Activated B cell treated with CpG ODN at 0.5 μM for 24 hours (primary cell): ENCODE data around the gene PLEKHA1. TPM values are rescaled to one million over a fixed set of nuclear protein-coding genes. Genes with fewer than 3 reads are reported as not detected.

Experiments used
- ATAC-seq: fragments of 200-7000 bp; cut with Tn5 transposase; one replicate; pipeline ENCODE4 v1.10.0; 2021; ENCODE audit warnings: low read depth, mild to moderate bottlenecking, moderate library complexity
- CTCF ChIA-PET: fragments of 350-600 bp; sonication (Branson Sonifier 250); formaldehyde crosslinking; loops from one replicate; lab custom pipeline; 2021; ENCODE audit warnings: antibody characterized with exemption; lab: Charles Lee
- POLR2A ChIA-PET: fragments of 350-600 bp; sonication (Branson Sonifier 250); formaldehyde crosslinking; loops from one replicate; lab custom pipeline; 2021; ENCODE audit warnings: antibody characterized with exemption; lab: Charles Lee
- DNase-seq: peaks from one replicate; pipeline ENCODE4 v3.0.0; 2022
- H3K27ac Mint-ChIP-seq: one replicate; pipeline ENCODE4 v1.8.0; 2020; ENCODE audit warnings: mixed read lengths
- H3K27me3 Mint-ChIP-seq: one replicate; pipeline ENCODE4 v1.8.0; 2021; ENCODE audit warnings: mixed read lengths
- H3K36me3 Mint-ChIP-seq: one replicate; pipeline ENCODE4 v1.8.0; 2021; ENCODE audit warnings: low read depth, mixed read lengths
- H3K4me1 Mint-ChIP-seq: one replicate; pipeline ENCODE4 v1.8.0; 2021; ENCODE audit warnings: mixed read lengths
- H3K4me3 Mint-ChIP-seq: one replicate; pipeline ENCODE4 v1.8.0; 2020; ENCODE audit warnings: mild to moderate bottlenecking, mixed read lengths
- H3K9me3 Mint-ChIP-seq: one replicate; pipeline ENCODE4 v1.8.0; 2020; ENCODE audit warnings: mixed read lengths
- intact Hi-C: fragments of 100-400 bp; cut with micrococcal nuclease; formaldehyde crosslinking; loops from one replicate; pipeline ENCODE4 v1.15.1; 2024
- total RNA-seq: library from RNA; stranded (reverse); gene quantifications from 2 replicates; pipeline ENCODE4 v1.2.3, GENCODE V29; 2022
- TF ChIP-seq, protein P1 (sequence below): fragments of 200-600 bp; IDR thresholded peaks from one replicate; pipeline ENCODE4 v1.8.0; 2022; ENCODE audit warnings: antibody characterized with exemption, mild to moderate bottlenecking

Gene PLEKHA1
- total RNA-seq, 1 donor from 2014 or later, result 12.8 TPM

DNA sequence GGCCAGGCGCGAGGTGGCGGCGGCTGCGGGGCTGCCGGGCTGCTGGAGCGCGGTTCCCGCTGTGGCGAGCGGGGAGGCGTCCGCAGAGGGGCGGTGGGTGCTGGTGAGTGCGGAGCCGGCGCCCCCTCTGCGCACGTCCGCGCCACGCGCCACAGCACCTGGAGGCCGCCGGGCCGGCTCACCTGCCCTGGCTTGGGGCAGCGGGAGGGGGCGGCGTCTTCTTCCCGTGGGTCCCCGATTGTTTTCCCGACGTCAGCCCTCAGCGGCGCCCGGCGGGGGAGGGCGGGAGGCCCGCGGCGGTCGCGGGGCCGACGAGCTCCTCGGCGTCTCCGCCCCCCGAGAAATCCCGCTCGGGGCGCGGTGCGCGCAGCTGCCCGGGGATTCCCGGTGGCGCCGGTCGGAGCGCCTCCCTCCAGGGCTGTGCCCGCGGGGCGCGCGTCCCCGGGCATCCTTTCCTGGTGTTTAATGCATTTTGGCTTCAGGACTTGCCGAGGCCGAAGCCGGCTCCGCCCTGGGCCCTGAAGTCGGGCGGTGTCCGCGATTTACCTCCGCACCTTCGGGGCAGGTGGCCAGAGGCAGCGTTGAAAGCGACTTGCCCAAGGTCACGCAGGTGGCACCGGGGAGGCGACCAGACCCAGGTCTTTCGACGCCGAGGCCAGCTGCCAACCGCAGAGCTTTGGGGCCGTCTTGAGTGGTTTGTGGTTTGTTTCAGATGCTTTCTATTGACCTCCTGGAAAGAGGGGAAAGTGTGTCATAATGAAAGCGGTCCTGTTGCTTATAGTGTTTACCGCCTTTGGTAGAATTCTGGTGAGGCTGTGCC is 561 bp downstream of the PLEKHA1 start:
- Mint-ChIP-seq H3K9me3 (peaks cover 2% of the 10 kb centered on the region), H3K27ac (peak overlapping the region; percentile 95), H3K27me3 (peaks cover 19% of the 10 kb centered on the region), H3K36me3 (peaks cover 8% of the 10 kb centered on the region), H3K4me1 (peaks cover 35% of the 10 kb centered on the region), H3K4me3 (peak overlapping the region; percentile 93)
- peak; percentile 78 for DNase-seq
- ChIA-PET CTCF (interaction anchor here (1.0 to 1.8 kb wide), 4 partner anchors 20 to 61 kb away, joined by 3 read pairs; no protein-coding TSS in a partner anchor), POLR2A (interaction anchor here (0.6 to 1.9 kb wide), 10 partner anchors 12 to 779 kb away, joined by 3 to 8 read pairs (median 3); partner anchors contain the start of genes ATE1, BUB3 and C10orf88)
- ATAC-seq, result peak; percentile 41
- TF ChIP-seq, protein P1, sequence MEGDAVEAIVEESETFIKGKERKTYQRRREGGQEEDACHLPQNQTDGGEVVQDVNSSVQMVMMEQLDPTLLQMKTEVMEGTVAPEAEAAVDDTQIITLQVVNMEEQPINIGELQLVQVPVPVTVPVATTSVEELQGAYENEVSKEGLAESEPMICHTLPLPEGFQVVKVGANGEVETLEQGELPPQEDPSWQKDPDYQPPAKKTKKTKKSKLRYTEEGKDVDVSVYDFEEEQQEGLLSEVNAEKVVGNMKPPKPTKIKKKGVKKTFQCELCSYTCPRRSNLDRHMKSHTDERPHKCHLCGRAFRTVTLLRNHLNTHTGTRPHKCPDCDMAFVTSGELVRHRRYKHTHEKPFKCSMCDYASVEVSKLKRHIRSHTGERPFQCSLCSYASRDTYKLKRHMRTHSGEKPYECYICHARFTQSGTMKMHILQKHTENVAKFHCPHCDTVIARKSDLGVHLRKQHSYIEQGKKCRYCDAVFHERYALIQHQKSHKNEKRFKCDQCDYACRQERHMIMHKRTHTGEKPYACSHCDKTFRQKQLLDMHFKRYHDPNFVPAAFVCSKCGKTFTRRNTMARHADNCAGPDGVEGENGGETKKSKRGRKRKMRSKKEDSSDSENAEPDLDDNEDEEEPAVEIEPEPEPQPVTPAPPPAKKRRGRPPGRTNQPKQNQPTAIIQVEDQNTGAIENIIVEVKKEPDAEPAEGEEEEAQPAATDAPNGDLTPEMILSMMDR, result no peak
- intact Hi-C loops, result loop anchor here (1.0 to 10.0 kb wide), 14 partner anchors 16 to 1520 kb away; partner anchors contain the start of genes ATE1, BUB3, FAM24B and IKZF5

DNA sequence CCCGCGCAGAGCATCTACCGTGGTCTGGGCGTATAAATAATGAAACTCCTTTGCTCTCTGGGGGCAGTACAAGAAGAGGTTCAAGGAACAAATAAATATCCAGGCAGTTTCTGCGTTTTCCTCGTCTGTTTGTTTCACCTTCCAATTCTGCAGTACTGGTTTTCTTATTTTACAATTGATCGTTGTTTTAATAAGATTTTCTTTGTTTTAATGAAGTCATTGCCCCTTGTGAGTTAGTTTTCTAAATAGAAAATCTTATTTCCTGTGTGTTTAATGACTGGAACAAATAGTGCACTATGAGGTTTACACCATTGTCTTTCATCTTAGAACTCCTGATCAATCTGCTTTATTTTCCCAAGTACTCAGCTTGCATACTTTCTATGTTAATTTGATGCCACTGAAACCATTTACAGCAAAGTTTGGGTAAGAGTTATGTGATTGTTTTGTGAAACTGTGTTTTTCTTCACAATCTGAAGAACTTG is 1.2 kb downstream of the PLEKHA1 start:
- Mint-ChIP-seq H3K4me3 (peak overlapping the region; percentile 93), H3K27me3 (peaks cover 13% of the 10 kb centered on the region), H3K27ac (peak overlapping the region; percentile 95), H3K4me1 (peaks cover 37% of the 10 kb centered on the region), H3K9me3 (peaks cover 2% of the 10 kb centered on the region), H3K36me3 (peaks cover 14% of the 10 kb centered on the region)
- CTCF ChIA-PET, result interaction anchor here (1.2 to 1.8 kb wide), 2 partner anchors 33 to 59 kb away, joined by 3 read pairs; no protein-coding TSS in a partner anchor
- no peak for ATAC-seq
- POLR2A ChIA-PET, result interaction anchor here (1.0 to 1.9 kb wide), 5 partner anchors 14 to 778 kb away, joined by 3 to 8 read pairs (median 4); partner anchors contain the start of genes ATE1, BUB3 and C10orf88
- DNase-seq, result no peak
- intact Hi-C loops, result loop anchor here (1.0 to 10.0 kb wide), 9 partner anchors 15 to 1521 kb away; partner anchors contain the start of genes FAM24B, NSMCE4A, PSTK and WDR11
- TF ChIP-seq, protein P1, result no peak

DNA sequence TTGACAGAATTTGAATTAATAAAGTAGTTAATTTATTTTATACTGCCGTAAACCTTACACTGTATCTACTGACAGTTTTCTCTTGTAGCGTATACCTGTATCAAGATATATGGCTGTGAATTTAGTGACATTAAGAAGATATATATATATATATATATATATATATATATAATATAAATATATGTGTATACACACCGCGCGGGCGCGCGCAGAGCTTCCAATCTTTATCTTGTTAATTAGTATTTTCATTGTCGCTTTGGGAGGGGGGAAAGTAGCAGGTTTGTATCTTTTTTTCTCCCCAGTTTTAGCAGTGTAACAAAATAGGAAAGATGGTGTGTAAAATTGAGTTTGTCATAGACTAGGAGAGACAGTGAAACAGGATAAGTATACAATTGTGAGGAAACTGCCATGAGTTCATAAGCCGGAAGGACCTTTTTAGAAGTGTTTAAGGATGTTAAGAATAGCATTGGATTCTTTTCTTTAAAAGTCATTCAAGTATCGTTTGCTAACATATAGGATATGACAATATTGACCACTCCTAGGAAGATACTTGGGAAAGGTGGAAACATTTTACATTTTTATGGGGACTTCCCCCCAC is 2.0 kb downstream of the PLEKHA1 start:
- intact Hi-C loops, result loop anchor here (10.0 kb wide), 3 partner anchors 498 to 1522 kb away; partner anchors contain the start of genes FAM24B and WDR11
- Mint-ChIP-seq H3K27me3 (peaks cover 5% of the 10 kb centered on the region), H3K9me3 (peaks cover 2% of the 10 kb centered on the region), H3K27ac (no peak overlapping the region), H3K4me3 (no peak overlapping the region), H3K4me1 (peaks cover 43% of the 10 kb centered on the region), H3K36me3 (peaks cover 14% of the 10 kb centered on the region)
- DNase-seq (no peak), ATAC-seq (no peak)
- TF ChIP-seq, protein P1, result no peak
- CTCF ChIA-PET, result no interaction called here
- POLR2A ChIA-PET, result no interaction called here

DNA sequence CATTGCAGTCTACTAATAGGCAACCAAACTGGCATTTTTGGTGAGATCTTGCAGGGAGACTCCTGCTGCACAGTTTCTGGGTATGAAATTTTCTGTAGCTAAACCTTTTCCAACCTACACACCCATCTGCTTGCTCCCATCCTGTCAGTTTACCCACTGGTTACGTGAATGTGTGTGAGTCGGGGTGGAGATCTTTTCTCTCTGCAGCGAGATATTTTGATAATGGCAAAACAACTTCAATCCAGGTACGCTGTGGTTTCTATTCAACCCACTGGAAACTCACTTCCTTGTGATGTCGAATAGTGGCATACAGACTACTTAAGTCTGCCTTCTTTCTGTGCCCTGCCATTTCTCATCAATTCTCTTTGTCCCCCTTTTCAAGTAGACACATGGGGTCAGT is 4.5 kb downstream of the PLEKHA1 start:
- TF ChIP-seq, protein P1, result no peak
- Mint-ChIP-seq H3K9me3 (peaks cover 2% of the 10 kb centered on the region), H3K27me3 (no peaks in the 10 kb centered on the region), H3K27ac (no peak overlapping the region), H3K36me3 (peaks cover 18% of the 10 kb centered on the region), H3K4me3 (no peak overlapping the region), H3K4me1 (peaks cover 46% of the 10 kb centered on the region)
- intact Hi-C loops, result loop anchor here (10.0 kb wide), 3 partner anchors 496 to 1524 kb away; partner anchors contain the start of genes FAM24B and WDR11
- ChIA-PET CTCF (no interaction called here), POLR2A (no interaction called here)
- DNase-seq, result no peak
- ATAC-seq, result no peak
